Measurements from ENCODE around the gene AMPD2.

GRCh38 chr1:109622137-109622892, 2.7 kb downstream of the AMPD2 start:
- TF ChIP-seq EZH2 (IDR thresholded peaks at IDR 0.05; ENCODE audit: insufficient read depth, poor library complexity, severe bottlenecking) (no peak), EZH2phosphoT487 (IDR thresholded peaks at IDR 0.05; ENCODE audit: insufficient read depth, low read depth) (no peak)
